Measurements from ENCODE around the gene BEST1.

DNA sequence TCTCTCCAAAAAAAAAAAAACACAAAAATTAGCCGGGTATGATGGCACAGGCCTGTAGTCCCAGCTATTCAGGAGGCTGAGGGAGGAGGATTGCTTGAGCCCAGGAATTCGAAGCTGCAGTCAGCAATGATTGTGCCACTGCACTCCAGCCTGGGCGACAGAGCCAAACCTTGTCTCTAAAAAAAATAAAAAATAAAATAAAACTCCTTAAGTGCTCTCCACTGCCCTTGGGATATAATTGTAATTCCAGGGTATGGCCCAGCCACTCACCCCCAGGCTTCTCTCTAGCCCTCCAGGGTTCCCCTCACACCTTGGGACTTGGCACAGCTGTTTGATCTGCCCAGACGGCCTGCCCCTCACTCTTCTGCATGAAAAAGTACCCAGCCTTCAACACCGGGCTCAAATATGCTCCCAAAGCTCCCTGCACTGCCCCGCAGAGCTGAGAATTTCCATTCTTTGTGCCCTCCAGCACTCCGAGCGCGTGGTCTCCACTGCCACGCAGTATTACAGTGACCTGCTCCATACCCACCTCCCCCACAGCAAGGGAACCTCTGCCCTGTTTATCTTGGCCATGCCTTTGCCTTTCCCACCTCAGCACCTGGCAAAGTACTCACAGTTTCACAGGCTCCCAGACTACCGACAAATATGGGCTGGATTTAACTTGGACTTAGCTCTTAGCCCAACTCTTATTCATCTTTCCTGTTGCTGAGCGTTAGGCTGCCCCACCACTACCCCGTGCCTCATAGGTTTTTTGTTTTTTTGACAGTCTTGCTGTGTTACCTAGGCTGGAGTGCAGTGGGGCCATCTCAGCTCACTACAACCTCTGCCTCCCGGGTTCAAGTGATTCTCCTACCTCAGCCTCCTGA is 24.8 kb downstream of the BEST1 start:
- TF ChIP-seq, protein P1, sequence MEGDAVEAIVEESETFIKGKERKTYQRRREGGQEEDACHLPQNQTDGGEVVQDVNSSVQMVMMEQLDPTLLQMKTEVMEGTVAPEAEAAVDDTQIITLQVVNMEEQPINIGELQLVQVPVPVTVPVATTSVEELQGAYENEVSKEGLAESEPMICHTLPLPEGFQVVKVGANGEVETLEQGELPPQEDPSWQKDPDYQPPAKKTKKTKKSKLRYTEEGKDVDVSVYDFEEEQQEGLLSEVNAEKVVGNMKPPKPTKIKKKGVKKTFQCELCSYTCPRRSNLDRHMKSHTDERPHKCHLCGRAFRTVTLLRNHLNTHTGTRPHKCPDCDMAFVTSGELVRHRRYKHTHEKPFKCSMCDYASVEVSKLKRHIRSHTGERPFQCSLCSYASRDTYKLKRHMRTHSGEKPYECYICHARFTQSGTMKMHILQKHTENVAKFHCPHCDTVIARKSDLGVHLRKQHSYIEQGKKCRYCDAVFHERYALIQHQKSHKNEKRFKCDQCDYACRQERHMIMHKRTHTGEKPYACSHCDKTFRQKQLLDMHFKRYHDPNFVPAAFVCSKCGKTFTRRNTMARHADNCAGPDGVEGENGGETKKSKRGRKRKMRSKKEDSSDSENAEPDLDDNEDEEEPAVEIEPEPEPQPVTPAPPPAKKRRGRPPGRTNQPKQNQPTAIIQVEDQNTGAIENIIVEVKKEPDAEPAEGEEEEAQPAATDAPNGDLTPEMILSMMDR (IDR thresholded peaks at IDR 0.05; ENCODE audit: borderline replicate concordance, extremely low read depth, low read length, poor library complexity, severe bottlenecking), result no peak
- TF ChIP-seq EZH2 (IDR thresholded peaks at IDR 0.05; ENCODE audit: borderline replicate concordance, low read depth, low read length, severe bottlenecking), result no peak

Measured in DND-41 (cell line).